GM18505 (cell line): ENCODE data around the gene MOGAT2.

ENCODE experiments used
- ATAC-seq: cut with Tn5 transposase; IDR thresholded peaks from one replicate; pipeline ENCODE4 v1.9.1; 2021; ENCODE audit not compliant: unreplicated experiment
- POLR2A ChIP-seq: IDR thresholded peaks from 4 replicates; pipeline ENCODE4 v1.6.1; 2011; ENCODE audit warnings: borderline replicate concordance; ENCODE audit not compliant: insufficient read depth, insufficient read length; ENCODE audit errors: extremely low read depth

Gene MOGAT2

GRCh38 chr11:75703695-75704237 lies 13.9 kb upstream of the MOGAT2 start:
- TF ChIP-seq POLR2A, result no peak
- no peak for ATAC-seq

- ATAC-seq, result no peak
- no peak for TF ChIP-seq POLR2A
Measured at GRCh38 chr11:75705541-75705940, 12.1 kb upstream of the MOGAT2 start.

GRCh38 chr11:75706260-75706729 lies 11.3 kb upstream of the MOGAT2 start:
- no peak for ATAC-seq
- TF ChIP-seq POLR2A, result no peak

- no peak for TF ChIP-seq POLR2A
- ATAC-seq, result no peak
Measured at GRCh38 chr11:75714211-75714610, 3.4 kb upstream of the MOGAT2 start.

- TF ChIP-seq POLR2A, result no peak
- ATAC-seq, result no peak
Measured at GRCh38 chr11:75715688-75716087, 1.9 kb upstream of the MOGAT2 start.

- TF ChIP-seq POLR2A, result no peak
- no peak for ATAC-seq
Measured at GRCh38 chr11:75716659-75717058, 979 bp upstream of the MOGAT2 start.

- no peak for TF ChIP-seq POLR2A
- ATAC-seq, result no peak
Measured at GRCh38 chr11:75718419-75719339, 1.0 kb downstream of the MOGAT2 start.

- TF ChIP-seq POLR2A, result no peak
- ATAC-seq, result no peak
Measured at GRCh38 chr11:75719340-75720239, 2.0 kb downstream of the MOGAT2 start.

GRCh38 chr11:75720639-75721038 lies 3.0 kb downstream of the MOGAT2 start:
- TF ChIP-seq POLR2A, result no peak
- no peak for ATAC-seq

- ATAC-seq, result no peak
- no peak for TF ChIP-seq POLR2A
Measured at GRCh38 chr11:75721852-75722668, 4.4 kb downstream of the MOGAT2 start.

- no peak for ATAC-seq
- TF ChIP-seq POLR2A, result no peak
Measured at GRCh38 chr11:75722669-75723042, 5.0 kb downstream of the MOGAT2 start.

- TF ChIP-seq POLR2A, result no peak
- ATAC-seq, result no peak
Measured at GRCh38 chr11:75725547-75726320, 8.1 kb downstream of the MOGAT2 start.

- no peak for ATAC-seq
Measured at GRCh38 chr11:75728992-75729391, 11.4 kb downstream of the MOGAT2 start.

More at GRCh38 chr11:75728992-75729391, 11.4 kb downstream of the MOGAT2 start:
- no peak for TF ChIP-seq POLR2A
